ENCODE data around the gene CASZ1. TPM values are rescaled to one million over a fixed set of nuclear protein-coding genes. Genes with fewer than 3 reads are reported as not detected.

The CASZ1 gene
- polyA plus RNA-seq, 2 of the 4 experiments (the other 2 are of a cell fraction): 0.52 to 1.2 TPM

DNA sequence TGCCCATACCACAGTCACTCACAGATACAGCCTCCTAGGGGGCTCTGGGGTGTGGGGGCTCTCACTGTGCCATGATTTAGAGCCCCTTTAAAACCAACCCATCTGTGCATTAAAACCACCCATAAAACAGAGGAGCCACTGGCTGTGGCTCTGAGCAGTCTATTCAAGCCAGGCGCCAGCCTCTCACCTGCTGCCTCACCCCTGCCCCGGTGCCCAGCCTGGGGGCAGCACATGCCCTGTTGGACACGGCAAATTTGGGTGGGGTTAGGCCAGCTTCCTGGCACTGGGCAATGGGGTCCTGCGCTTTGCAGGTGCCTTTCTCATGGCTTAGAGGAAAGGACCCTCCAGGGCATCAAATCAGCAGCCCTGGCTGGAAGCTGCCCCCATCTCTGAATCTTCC, 73.1 kb downstream of the CASZ1 start (continued):
- TF ChIP-seq RARB (CRISPR knock-in tag; IDR thresholded peaks at IDR 0.05) (no peak), EHMT2 (IDR thresholded peaks at IDR 0.05; ENCODE audit: low read depth) (no peak), BHLHE40 (IDR thresholded peaks at IDR 0.05; ENCODE audit: low read depth, low read length) (no peak)

DNA sequence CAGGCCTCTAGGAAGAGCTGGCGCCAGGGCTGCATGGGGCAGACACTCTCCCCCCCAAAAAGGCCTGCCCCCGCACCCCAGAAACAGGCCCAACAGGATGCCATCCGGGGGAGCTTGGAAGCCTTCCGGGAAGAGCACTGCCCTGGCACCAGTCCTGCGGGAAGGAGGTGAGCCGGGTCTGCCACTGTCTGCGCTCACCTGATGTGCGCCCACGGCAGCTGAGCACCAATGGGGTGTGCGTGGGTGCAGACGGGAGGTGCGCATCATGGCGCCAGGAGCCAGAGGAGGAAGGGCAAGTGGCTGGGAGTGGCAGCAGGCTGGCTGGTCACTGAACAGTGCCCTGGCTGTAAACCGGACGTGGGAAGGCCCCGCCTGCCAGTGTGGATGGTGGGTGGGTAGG, 73.6 kb downstream of the CASZ1 start:
- H3K4me1 ChIP-seq: peaks cover 34% of the 10 kb centered on the region
- POLR2A ChIA-PET: no interaction called here
- no peak for ATAC-seq
- no peak for DNase-seq (ENCODE audit: low read depth in 1 of 2, low spot score in 1 of 2)
- 98% methylated on average over 7 of the region's 16 CpGs for WGBS (ENCODE audit: missing lambda C conversion rate)
- no peak for FAIRE-seq
- no peaks in the 10 kb centered on the region for H3K9me3 ChIP-seq
- H3K4me2 ChIP-seq: no peak overlapping the region
- no peak for TF ChIP-seq ZC3H11A (IDR thresholded peaks at IDR 0.05)
- no peak for TF ChIP-seq KDM5A (IDR thresholded peaks at IDR 0.05)
- TF ChIP-seq NR3C1 (IDR thresholded peaks at IDR 0.05): no peak
- TF ChIP-seq PHF8 (IDR thresholded peaks at IDR 0.05; ENCODE audit: borderline replicate concordance, low read depth): no peak
- CTCF ChIA-PET: interaction anchor here (0.6 to 1.4 kb wide), 4 partner anchors 8 to 1096 kb away, joined by 3 to 4 read pairs (median 4); no protein-coding TSS in a partner anchor
- H3K4me3 ChIP-seq: no peak overlapping the region
- H3K27ac ChIP-seq: no peak overlapping the region

DNA sequence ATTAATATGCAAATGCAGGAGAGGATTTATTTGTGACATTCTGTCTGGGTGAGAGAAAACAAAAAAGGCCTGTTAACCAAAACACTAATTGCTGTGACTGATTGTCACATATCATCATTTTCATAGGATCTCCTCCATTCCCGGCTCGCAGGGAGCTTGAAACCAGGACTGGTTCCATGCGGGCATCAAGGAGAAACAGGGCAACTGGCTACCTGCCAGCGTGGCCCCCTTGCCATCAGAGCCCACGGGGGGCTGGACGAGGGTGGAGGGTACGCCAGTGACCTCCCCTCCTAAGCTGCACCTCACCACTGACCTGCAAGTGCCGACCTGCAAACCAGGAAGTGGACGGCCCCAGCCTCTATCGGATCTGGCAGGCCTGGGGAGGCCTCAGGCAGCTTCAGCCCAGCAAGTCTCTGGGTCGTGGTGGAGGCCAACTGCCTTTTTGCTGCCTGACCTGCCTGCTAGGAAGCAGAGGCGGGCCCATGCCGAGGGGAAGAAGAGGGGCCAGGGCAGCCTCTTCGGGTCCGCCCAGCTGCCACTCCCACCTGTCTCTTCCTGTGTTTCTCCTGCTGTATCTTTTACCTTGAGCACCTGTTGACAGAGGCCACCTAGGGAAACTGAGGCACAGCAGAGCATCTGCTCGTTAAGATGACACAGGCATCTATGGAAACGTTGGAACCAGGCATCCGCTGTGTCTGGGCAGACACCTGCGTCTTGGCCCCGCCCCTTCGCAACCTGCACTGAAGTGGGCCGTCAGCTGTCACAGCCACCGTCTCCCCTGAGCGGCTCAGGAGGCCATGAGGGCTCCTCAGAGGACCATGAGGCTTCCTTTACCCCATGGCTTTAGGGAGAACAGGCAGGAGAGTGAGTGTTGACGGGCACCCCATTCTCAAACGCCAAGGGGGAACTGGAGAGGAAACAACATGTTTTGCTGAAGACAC, 74.8 kb downstream of the CASZ1 start:
- FAIRE-seq (no peak), DNase-seq (ENCODE audit: low read depth in 1 of 2, low spot score in 1 of 2) (no peak), ATAC-seq (no peak)
- peaks cover 36% of the 10 kb centered on the region for H3K4me1 ChIP-seq
- H3K4me3 ChIP-seq: no peak overlapping the region
- no peaks in the 10 kb centered on the region for H3K9me3 ChIP-seq
- H3K27ac ChIP-seq: no peak overlapping the region
- POLR2A ChIA-PET: no interaction called here
- 83% methylated on average over 16 of the region's 26 CpGs for WGBS (ENCODE audit: missing lambda C conversion rate)
- H3K4me2 ChIP-seq: no peak overlapping the region
- CTCF ChIA-PET: interaction anchor here (1.3 to 1.4 kb wide), 2 partner anchors 9 to 215 kb away, joined by 3 to 4 read pairs; no protein-coding TSS in a partner anchor
- TF ChIP-seq HDAC2 (IDR thresholded peaks at IDR 0.05): no peak
- TF ChIP-seq HEYL (CRISPR knock-in tag; IDR thresholded peaks at IDR 0.05): no peak
- TF ChIP-seq KDM5A (IDR thresholded peaks at IDR 0.05): no peak
- no peak for TF ChIP-seq ZFP36 (IDR thresholded peaks at IDR 0.05; ENCODE audit: borderline replicate concordance, partially characterized antibody)
- no peak for TF ChIP-seq EP300 (IDR thresholded peaks at IDR 0.05)
- TF ChIP-seq RARB (CRISPR knock-in tag; IDR thresholded peaks at IDR 0.05): no peak

DNA sequence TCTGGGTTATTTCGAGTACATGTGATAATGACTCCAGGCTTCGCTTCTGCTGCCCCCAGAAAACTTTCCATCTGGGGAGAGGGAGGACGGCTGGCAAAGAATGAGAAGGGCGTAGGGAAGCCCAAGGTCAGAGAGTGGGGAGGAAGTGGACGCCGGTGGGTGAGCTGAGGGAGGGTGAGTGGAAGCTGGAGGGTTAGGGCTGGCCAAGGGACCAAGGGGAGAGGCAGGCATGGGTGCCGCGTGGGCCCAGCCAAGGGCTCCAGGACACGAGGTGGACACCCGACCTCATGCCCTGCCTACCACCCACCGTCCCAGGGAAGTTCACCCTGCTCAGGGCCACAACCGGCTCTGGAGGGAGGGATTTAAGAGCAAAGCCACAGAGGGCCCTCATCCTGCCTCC, 75.8 kb downstream of the CASZ1 start:
- TF ChIP-seq RARB (CRISPR knock-in tag; IDR thresholded peaks at IDR 0.05): no peak
- Histone ChIP-seq H3K4me1 (peaks cover 28% of the 10 kb centered on the region), H3K4me2 (no peak overlapping the region), H3K9me3 (no peaks in the 10 kb centered on the region), H3K27ac (no peak overlapping the region), H3K4me3 (no peak overlapping the region)
- no peak for DNase-seq (ENCODE audit: low read depth in 1 of 2, low spot score in 1 of 2)
- ChIA-PET CTCF (interaction anchor here (1.3 kb wide), 1 partner anchor 25 kb away, joined by 3 read pairs; no protein-coding TSS in a partner anchor), POLR2A (no interaction called here)
- no peak for ATAC-seq
- WGBS (ENCODE audit: missing lambda C conversion rate): 83% methylated on average over 12 of the region's 12 CpGs
- no peak for FAIRE-seq

DNA sequence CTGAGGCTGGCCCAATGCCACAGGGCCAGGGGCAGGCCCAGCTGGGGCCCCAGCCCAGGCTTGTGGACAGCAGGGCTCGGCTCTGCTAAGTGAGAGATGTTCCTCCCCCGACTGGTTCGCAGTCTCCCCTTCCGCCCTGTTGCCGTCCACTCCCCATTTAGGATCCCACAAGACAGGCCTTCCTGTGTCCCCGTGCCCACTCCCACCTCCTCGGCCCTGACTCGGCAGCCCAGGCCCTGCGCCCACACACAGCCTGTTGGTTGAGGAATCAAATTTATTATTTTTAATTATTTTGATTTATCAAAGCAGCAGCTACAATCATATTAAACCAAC, 78.4 kb downstream of the CASZ1 start:
- ATAC-seq (no peak), FAIRE-seq (no peak), DNase-seq (ENCODE audit: low read depth in 1 of 2, low spot score in 1 of 2) (no peak)
- H3K4me2 ChIP-seq: no peak overlapping the region
- ChIA-PET POLR2A (no interaction called here), CTCF (interaction anchor here (1.1 kb wide), 1 partner anchor 10 kb away, joined by 3 read pairs; no protein-coding TSS in a partner anchor)
- H3K4me1 ChIP-seq: 0 out of 3 replicates have a peak, but pooled peaks cover 4% of the 10 kb centered on the region
- H3K4me3 ChIP-seq: no peak overlapping the region
- 81% methylated on average over 6 of the region's 9 CpGs for WGBS (ENCODE audit: missing lambda C conversion rate)
- H3K9me3 ChIP-seq: no peaks in the 10 kb centered on the region
- H3K27ac ChIP-seq: no peak overlapping the region
- TF ChIP-seq RCOR1 (IDR thresholded peaks at IDR 0.05; ENCODE audit: low read depth, low read length): no peak

DNA sequence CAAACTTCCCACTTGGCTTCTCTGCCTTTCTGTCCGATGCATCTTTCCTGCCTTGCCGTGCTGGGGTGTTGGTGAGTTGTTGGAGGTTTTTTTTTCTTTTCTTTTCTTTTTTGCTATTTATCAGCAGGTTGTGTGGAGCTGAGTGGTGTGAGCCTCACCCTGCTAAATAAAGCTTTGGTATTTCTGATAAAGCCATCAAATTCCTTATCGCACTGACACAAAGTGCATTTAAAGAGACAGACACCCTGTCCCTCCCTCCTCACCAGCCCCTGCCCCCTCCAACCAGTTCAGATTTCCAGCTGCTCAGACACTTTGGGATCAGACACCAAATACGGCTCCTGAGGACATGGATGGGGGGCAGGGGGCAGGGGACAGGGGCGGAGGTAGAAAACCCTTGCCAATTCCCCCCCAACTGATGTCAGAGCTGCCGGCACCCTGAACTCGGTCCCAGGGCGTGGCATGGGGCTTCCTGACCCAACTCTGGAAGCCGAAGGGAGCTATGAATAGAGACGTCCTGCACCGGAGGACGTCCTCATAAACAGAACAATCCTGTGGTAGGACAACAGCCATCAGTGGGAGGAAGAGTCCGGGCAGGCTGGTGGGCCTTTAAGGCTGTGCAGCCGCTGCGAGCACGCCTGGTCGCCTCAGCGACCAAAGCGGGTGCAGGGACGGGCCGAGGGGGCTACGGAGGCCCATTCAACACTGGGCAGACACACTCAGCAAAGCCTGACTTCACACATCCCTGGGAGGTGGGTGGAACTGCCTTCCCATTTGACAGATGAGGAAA, 79.0 kb downstream of the CASZ1 start:
- ATAC-seq (no peak), FAIRE-seq (no peak), DNase-seq (ENCODE audit: low read depth in 1 of 2, low spot score in 1 of 2) (no peak)
- 0 out of 3 replicates have a peak, but pooled peaks cover 4% of the 10 kb centered on the region for H3K4me1 ChIP-seq
- no peak overlapping the region for H3K4me2 ChIP-seq
- H3K9me3 ChIP-seq: no peaks in the 10 kb centered on the region
- WGBS (ENCODE audit: missing lambda C conversion rate): 71% methylated on average over 9 of the region's 22 CpGs
- no peak overlapping the region for H3K27ac ChIP-seq
- ChIA-PET POLR2A (no interaction called here), CTCF (interaction anchor here (1.1 kb wide), 1 partner anchor 10 kb away, joined by 3 read pairs; no protein-coding TSS in a partner anchor)
- no peak overlapping the region for H3K4me3 ChIP-seq
- TF ChIP-seq PHF8 (IDR thresholded peaks at IDR 0.05; ENCODE audit: borderline replicate concordance, low read depth): no peak
- TF ChIP-seq MYC (IDR thresholded peaks at IDR 0.05; ENCODE audit: borderline replicate concordance, low read length): no peak
- no peak for TF ChIP-seq CBX2 (IDR thresholded peaks at IDR 0.05; ENCODE audit: borderline replicate concordance, low read depth)
- no peak for TF ChIP-seq JUNB (IDR thresholded peaks at IDR 0.05)
- TF ChIP-seq, protein P1, sequence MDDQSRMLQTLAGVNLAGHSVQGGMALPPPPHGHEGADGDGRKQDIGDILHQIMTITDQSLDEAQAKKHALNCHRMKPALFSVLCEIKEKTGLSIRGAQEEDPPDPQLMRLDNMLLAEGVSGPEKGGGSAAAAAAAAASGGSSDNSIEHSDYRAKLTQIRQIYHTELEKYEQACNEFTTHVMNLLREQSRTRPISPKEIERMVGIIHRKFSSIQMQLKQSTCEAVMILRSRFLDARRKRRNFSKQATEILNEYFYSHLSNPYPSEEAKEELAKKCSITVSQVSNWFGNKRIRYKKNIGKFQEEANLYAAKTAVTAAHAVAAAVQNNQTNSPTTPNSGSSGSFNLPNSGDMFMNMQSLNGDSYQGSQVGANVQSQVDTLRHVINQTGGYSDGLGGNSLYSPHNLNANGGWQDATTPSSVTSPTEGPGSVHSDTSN (IDR thresholded peaks at IDR 0.05): no peak
- TF ChIP-seq FOSB (CRISPR knock-in tag; IDR thresholded peaks at IDR 0.05): no peak
- TF ChIP-seq CHD2 (IDR thresholded peaks at IDR 0.05; ENCODE audit: low read length, partially characterized antibody): no peak
- TF ChIP-seq CBX8 (IDR thresholded peaks at IDR 0.05): no peak
- TF ChIP-seq HEYL (CRISPR knock-in tag; IDR thresholded peaks at IDR 0.05): no peak
